Sigmoid colon (tissue), 4 donors: ENCODE data around the gene SNTG2.

Experiments
- EP300 ChIP-seq, 4 donors: sonication (generic); formaldehyde crosslinking; IDR thresholded peaks; one replicate each; pipeline ENCODE4 v1.6.1; 2017; ENCODE audit warnings: antibody characterized with exemption in 4 of 4
- POLR2A ChIP-seq, 2 donors: fragments of 450-650 bp; IDR thresholded peaks; one replicate each; pipeline ENCODE4 v1.6.1; 2016; ENCODE audit warnings: antibody characterized with exemption in 2 of 2, mild to moderate bottlenecking in 2 of 2, moderate library complexity in 2 of 2
- POLR2AphosphoS5 ChIP-seq, 4 donors: sonication (generic); formaldehyde crosslinking; IDR thresholded peaks; one replicate each; pipeline ENCODE4 v1.6.1; 2017; ENCODE audit warnings: antibody characterized with exemption in 4 of 4
- TF ChIP-seq, protein P1 (sequence below), 4 experiments: fragments of 450-650 bp in 3 of 4; fragments of 200-600 bp in 1 of 4; IDR thresholded peaks; one replicate each; pipeline ENCODE4 v1.5.1; 2016 to 2019; ENCODE audit warnings: antibody characterized with exemption in 4 of 4, mild to moderate bottlenecking in 3 of 4, moderate library complexity in 2 of 4

DNA sequence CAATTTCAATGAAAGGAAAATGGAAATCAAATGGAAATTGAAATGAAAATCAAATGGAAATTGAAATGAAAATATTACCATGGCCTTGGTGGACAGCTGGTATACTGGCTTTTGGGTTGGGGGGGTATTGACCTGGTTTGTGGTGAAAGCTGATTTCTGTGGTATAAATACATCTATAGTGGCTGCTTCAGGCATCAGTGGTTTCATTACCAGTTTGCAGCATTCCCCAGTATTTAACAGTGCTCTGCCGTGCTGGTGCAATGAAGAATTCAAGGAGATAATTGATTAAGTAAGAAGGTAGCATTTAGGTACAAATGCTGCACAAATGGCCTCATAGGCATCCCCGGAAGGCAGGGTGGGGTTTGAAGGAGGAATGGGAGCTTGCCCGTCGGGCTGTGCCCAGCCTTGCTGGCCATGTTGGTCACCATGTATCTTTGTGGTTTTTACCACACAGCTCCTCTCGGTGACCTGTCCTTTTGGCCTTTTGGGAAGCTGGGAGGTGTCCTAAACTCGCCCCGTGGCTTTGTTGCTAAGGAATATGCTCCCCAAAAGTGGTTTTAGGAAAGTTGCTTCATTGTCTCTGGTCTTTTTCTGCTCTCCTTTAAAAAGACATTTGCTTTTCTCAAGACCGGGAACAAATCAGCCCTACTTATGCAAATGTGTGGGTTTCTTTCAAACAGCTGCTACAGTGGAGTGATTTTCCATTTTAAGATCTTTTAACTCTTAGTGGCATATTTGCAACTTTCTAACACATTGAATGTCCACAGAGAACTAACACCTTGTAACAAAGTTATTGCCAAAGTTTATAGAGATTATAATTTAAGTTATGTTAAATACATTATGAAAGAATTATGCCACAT, 28.6 kb downstream of the SNTG2 start:
- TF ChIP-seq, protein P1, sequence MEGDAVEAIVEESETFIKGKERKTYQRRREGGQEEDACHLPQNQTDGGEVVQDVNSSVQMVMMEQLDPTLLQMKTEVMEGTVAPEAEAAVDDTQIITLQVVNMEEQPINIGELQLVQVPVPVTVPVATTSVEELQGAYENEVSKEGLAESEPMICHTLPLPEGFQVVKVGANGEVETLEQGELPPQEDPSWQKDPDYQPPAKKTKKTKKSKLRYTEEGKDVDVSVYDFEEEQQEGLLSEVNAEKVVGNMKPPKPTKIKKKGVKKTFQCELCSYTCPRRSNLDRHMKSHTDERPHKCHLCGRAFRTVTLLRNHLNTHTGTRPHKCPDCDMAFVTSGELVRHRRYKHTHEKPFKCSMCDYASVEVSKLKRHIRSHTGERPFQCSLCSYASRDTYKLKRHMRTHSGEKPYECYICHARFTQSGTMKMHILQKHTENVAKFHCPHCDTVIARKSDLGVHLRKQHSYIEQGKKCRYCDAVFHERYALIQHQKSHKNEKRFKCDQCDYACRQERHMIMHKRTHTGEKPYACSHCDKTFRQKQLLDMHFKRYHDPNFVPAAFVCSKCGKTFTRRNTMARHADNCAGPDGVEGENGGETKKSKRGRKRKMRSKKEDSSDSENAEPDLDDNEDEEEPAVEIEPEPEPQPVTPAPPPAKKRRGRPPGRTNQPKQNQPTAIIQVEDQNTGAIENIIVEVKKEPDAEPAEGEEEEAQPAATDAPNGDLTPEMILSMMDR (IDR thresholded peaks at IDR 0.05) = no peak
- TF ChIP-seq POLR2AphosphoS5 (IDR thresholded peaks at IDR 0.05) (no peak), POLR2A (IDR thresholded peaks at IDR 0.05) (no peak), EP300 (IDR thresholded peaks at IDR 0.05) (no peak)
